Activated CD4-positive, alpha-beta memory T cell treated with anti-CD3 and anti-CD28 coated beads for 36 hours (primary cell): ENCODE data around the gene PATE4. TPM values are rescaled to one million over a fixed set of nuclear protein-coding genes. Genes with fewer than 3 reads are reported as not detected.
"Not testable (repeated sequence)": the region's sequence is repeated elsewhere in the genome, so short reads cannot be mapped to it uniquely, and the experiment has no call there.

Experiments used
- CTCF ChIA-PET: fragments of 350-600 bp; sonication (Branson Sonifier 250); formaldehyde crosslinking; loops from one replicate; lab custom pipeline; 2021; ENCODE audit warnings: antibody characterized with exemption, inconsistent platforms; lab: Charles Lee
- POLR2A ChIA-PET: fragments of 350-600 bp; sonication (Branson Sonifier 250); formaldehyde crosslinking; loops from one replicate; lab custom pipeline; 2021; ENCODE audit warnings: antibody characterized with exemption; lab: Charles Lee
- DNase-seq: peaks from one replicate; pipeline ENCODE4 v3.0.0-alpha.2; 2020
- H3K27ac Mint-ChIP-seq: one replicate; pipeline ENCODE4 v1.8.0; 2021; ENCODE audit warnings: mixed read lengths
- H3K27me3 Mint-ChIP-seq: one replicate; pipeline ENCODE4 v1.8.0; 2021; ENCODE audit warnings: mixed read lengths
- H3K36me3 Mint-ChIP-seq: one replicate; pipeline ENCODE4 v1.8.0; 2021; ENCODE audit warnings: mixed read lengths
- H3K4me1 Mint-ChIP-seq: one replicate; pipeline ENCODE4 v1.8.0; 2021; ENCODE audit warnings: low read depth, mixed read lengths
- H3K4me3 Mint-ChIP-seq: one replicate; pipeline ENCODE4 v1.8.0; 2021; ENCODE audit warnings: mild to moderate bottlenecking, mixed read lengths
- H3K9me3 Mint-ChIP-seq: one replicate; pipeline ENCODE4 v1.8.0; 2021; ENCODE audit warnings: mixed read lengths
- intact Hi-C: fragments of 100-400 bp; cut with micrococcal nuclease; formaldehyde crosslinking; loops from one replicate; pipeline ENCODE4 v1.15.1; 2023
- total RNA-seq, 2 experiments: library from RNA; stranded (reverse); gene quantifications; one replicate each; pipeline ENCODE4 v1.2.3, GENCODE V29; 2021

PATE4 gene, protein sequence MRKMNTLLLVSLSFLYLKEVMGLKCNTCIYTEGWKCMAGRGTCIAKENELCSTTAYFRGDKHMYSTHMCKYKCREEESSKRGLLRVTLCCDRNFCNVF
- not detected for total RNA-seq

DNA sequence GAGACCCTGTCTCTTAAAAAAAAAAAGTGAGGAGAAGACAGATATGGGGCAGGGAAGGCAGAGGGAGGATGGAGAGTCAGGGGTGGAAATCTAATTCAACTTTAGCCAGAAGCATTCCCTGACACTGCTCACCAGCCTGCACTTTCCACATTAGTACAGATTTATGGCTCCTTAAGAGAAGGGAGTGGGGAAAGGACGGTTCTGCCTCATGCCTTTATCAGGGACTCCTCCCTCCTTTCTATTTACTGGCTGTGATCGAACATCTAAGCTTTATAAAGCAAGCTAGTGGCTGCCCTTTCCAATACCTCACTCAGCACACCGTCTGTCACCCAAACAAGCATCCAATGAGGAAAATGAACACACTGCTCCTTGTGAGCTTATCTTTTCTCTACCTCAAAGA, at the start of gene PATE4:
PATE4 (plus strand) TSS at position 301 of the 400 bp plus-strand sequence; CDS start at position 345, 44 bp downstream.
- peaks cover 8% of the 10 kb centered on the region for H3K9me3 Mint-ChIP-seq
- intact Hi-C loops, result no loop called here
- no peak for DNase-seq
- no peaks in the 10 kb centered on the region for H3K36me3 Mint-ChIP-seq
- H3K4me3 Mint-ChIP-seq, result no peak within 1 kb of the TSS
- ChIA-PET POLR2A (no interaction called here), CTCF (no interaction called here)
- H3K4me1 Mint-ChIP-seq, result no peaks in the 10 kb centered on the region
- no peak within 1 kb of the TSS for H3K27ac Mint-ChIP-seq
- H3K27me3 Mint-ChIP-seq, result peaks cover 8% of the 10 kb centered on the region

DNA sequence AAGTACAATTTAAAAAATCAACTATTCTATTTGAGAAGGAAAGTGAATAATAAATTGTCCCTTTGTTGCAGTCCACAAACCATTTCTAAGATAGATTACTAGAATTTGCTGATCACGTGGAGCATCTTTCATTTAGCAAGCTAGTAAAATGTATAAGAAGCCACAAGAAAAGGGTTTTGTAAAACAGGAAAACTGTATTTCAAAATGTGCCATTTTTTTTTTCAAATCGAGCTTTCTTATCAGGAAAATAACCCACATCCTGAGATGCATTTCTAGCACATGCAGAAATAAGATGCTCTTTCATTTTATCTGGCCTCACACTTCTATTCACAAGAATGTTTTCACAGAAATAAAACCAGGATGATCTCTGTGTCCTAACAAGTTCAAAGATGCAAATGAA, 48.4 kb upstream of the PATE4 start:
- POLR2A ChIA-PET, result no interaction called here
- Mint-ChIP-seq H3K36me3 (no peaks in the 10 kb centered on the region), H3K27me3 (peaks cover 6% of the 10 kb centered on the region), H3K4me1 (no peaks in the 10 kb centered on the region), H3K4me3 (no peak overlapping the region), H3K9me3 (peaks cover 2% of the 10 kb centered on the region), H3K27ac (no peak overlapping the region)
- DNase-seq, result no peak
- CTCF ChIA-PET, result no interaction called here
- intact Hi-C loops, result no loop called here

DNA sequence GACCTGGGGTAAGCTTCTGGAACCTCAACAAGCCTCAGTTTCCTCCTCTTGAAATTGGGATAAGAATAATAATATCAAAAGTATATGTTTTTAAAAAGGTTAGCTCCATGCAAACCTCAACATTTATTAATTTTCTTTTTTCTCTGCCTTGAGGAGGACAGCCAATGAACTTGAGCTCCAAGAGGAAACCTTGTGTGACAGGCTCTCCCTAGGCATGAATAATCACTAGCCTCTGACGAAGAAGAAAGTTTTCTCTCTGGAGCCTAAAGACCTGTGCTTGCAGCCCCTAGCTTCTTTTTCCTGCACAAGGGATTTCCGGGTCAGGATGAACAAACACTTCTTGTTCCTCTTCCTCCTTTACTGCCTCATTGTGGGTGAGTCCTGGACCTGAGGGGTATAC, 45.3 kb upstream of the PATE4 start, which contains the start of gene PATE3:
PATE3 (plus strand) TSS at position 301 of the 400 bp plus-strand sequence; CDS start at position 326, 25 bp downstream.
- POLR2A ChIA-PET, result no interaction called here
- Mint-ChIP-seq H3K9me3 (peaks cover 5% of the 10 kb centered on the region), H3K4me1 (no peaks in the 10 kb centered on the region), H3K4me3 (no peak within 1 kb of the TSS), H3K27me3 (peaks cover 3% of the 10 kb centered on the region), H3K36me3 (no peaks in the 10 kb centered on the region), H3K27ac (no peak within 1 kb of the TSS)
- DNase-seq, result no peak
- intact Hi-C loops, result no loop called here
- CTCF ChIA-PET, result no interaction called here

DNA sequence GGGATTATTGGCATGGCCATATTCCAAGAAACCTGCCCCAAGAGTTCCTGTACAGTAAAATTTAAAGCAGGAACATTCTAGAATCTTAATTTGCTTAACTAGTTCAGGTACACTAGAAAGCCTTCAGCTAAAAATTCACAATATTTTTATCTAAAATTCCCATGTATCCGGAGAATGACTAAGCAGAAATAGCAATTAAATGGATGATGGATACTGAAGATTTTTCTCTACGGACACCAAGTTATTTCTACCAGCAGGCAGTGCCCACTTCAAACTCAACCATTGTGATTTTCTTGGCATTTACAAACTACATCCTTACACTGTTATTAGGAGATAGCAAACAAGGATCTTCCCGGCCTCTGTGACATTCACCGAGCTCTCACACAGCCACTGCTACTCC, 42.3 kb upstream of the PATE4 start:
- DNase-seq, result no peak

DNA sequence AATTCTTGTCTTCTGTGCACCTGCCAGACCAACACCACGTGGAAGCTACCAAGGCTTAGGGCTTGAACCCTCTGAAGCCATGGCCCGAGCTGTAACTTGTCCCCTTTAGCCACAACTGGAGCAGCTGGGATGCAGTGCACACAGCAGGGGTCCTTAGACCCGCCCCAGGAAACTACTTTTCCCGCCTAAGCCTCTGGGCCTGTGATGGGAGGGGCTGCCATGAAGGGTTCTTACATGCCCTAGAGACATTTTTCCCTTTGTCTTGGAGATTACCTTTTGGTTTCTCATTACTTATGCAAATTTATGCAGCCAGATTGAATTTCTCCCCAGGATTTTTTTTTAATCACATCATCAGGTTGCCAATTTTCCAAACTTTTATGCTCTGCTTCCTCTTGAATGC, 35.5 kb upstream of the PATE4 start:
- intact Hi-C loops, result no loop called here
- ChIA-PET POLR2A (no interaction called here), CTCF (no interaction called here)
- no peak for DNase-seq
- Mint-ChIP-seq H3K27ac (no peak overlapping the region), H3K4me1 (no peaks in the 10 kb centered on the region), H3K27me3 (peaks cover 10% of the 10 kb centered on the region), H3K4me3 (no peak overlapping the region), H3K9me3 (peaks cover 53% of the 10 kb centered on the region), H3K36me3 (peaks cover 1% of the 10 kb centered on the region)

More for the DNA sequence above, 42.3 kb upstream of the PATE4 start:
- no peak overlapping the region for H3K4me3 Mint-ChIP-seq
- no peaks in the 10 kb centered on the region for H3K4me1 Mint-ChIP-seq
- POLR2A ChIA-PET, result no interaction called here
- CTCF ChIA-PET, result no interaction called here
- H3K9me3 Mint-ChIP-seq, result peaks cover 25% of the 10 kb centered on the region
- H3K27ac Mint-ChIP-seq, result no peak overlapping the region
- H3K27me3 Mint-ChIP-seq, result peaks cover 2% of the 10 kb centered on the region
- no peaks in the 10 kb centered on the region for H3K36me3 Mint-ChIP-seq
- intact Hi-C loops, result no loop called here

DNA sequence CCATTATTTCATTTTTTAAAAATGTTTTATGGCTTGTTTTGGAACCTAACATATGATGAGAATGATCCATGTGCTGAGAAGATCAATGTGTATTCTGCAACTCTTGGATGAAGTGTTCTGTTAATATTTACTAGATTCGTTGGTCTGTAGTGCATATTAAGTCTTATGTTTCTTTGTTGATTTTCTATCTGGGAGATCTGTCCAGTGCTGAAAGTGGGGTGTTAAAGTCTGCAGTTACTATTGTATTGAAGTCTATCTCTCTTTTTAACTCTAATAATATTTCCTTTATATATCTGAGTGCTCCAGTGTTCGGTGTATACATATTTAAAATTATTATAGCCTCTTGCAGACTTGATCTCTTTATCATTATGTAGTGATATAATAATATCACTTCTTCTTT, 33.3 kb upstream of the PATE4 start:
- H3K36me3 Mint-ChIP-seq, result peaks cover 3% of the 10 kb centered on the region
- no peak overlapping the region for H3K27ac Mint-ChIP-seq
- no peaks in the 10 kb centered on the region for H3K4me1 Mint-ChIP-seq
- DNase-seq, result no peak
- CTCF ChIA-PET, result no interaction called here
- peaks cover 52% of the 10 kb centered on the region for H3K9me3 Mint-ChIP-seq
- H3K27me3 Mint-ChIP-seq, result peaks cover 10% of the 10 kb centered on the region
- POLR2A ChIA-PET, result no interaction called here
- H3K4me3 Mint-ChIP-seq, result no peak overlapping the region
- intact Hi-C loops, result no loop called here

DNA sequence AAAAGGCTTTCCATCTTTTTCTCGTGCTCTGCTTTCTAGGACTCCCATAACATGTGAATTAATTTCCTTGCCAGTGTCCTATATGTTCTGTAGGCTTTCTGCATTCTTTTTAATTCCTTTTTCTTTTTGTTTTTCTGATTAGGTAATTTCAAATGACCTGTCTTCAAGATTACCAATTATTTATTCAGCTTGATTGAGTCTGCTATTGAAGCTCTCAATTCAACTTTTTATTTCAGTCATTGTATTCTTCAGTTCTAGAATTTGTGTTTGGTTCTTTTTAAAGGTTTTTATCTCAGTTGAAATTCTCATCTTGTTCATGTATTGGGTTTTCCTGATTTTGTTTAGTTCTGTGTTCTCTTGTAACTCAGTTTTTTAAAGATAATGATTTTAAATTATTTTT, 30.7 kb upstream of the PATE4 start:
- CTCF ChIA-PET, result no interaction called here
- intact Hi-C loops, result no loop called here
- peaks cover 13% of the 10 kb centered on the region for H3K27me3 Mint-ChIP-seq
- no peak for DNase-seq
- peaks cover 39% of the 10 kb centered on the region for H3K9me3 Mint-ChIP-seq
- H3K4me3 Mint-ChIP-seq, result no peak overlapping the region
- peaks cover 3% of the 10 kb centered on the region for H3K36me3 Mint-ChIP-seq
- POLR2A ChIA-PET, result no interaction called here
- no peak overlapping the region for H3K27ac Mint-ChIP-seq
- no peaks in the 10 kb centered on the region for H3K4me1 Mint-ChIP-seq

DNA sequence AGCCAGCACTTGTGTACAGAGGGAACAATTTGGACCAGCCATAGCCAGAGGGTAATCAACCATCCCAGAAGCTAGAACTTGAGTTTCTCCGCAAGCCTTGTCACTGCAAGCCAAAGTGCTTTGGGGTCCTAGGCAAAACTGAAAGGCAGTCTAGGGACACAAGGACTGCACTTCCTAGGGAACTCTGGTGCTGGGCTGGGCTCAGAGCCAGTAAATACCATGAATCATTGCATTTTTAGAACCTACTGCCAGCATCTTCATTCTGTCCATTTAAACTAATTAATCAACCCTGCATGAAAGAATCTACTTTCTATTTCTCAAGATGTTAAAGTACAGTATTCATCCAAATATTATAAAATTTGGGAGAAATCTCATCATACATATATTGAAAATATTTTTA, 25.2 kb upstream of the PATE4 start:
- CTCF ChIA-PET, result no interaction called here
- no peaks in the 10 kb centered on the region for H3K36me3 Mint-ChIP-seq
- H3K4me1 Mint-ChIP-seq, result no peaks in the 10 kb centered on the region
- H3K4me3 Mint-ChIP-seq, result no peak overlapping the region
- no peak for DNase-seq
- POLR2A ChIA-PET, result no interaction called here
- intact Hi-C loops, result no loop called here
- H3K9me3 Mint-ChIP-seq, result peaks cover 11% of the 10 kb centered on the region
- peaks cover 3% of the 10 kb centered on the region for H3K27me3 Mint-ChIP-seq
- H3K27ac Mint-ChIP-seq, result no peak overlapping the region

DNA sequence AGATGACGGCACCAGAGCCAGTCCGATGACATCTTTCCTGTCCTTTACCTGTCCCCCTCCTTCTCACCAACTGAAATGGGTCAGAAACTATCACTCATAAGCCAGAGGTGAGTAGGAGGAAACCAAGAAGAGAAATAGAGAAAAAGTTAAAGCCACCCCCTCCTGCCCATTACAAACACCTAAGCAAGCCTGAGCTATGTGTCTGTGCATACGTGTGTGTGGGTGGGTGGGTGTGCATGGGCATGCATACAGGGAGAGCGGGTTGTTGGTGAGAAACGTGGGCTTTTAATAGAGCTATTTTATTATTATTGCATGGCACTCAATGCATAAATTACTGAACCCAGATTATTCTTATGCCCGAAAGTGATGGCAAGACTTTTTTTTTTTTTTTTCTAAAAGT, 2.6 kb downstream of the PATE4 start:
- H3K4me1 Mint-ChIP-seq, result no peaks in the 10 kb centered on the region
- H3K36me3 Mint-ChIP-seq, result no peaks in the 10 kb centered on the region
- H3K4me3 Mint-ChIP-seq, result no peak overlapping the region
- peaks cover 8% of the 10 kb centered on the region for H3K27me3 Mint-ChIP-seq
- CTCF ChIA-PET, result no interaction called here
- no peak for DNase-seq
- peaks cover 8% of the 10 kb centered on the region for H3K9me3 Mint-ChIP-seq
- intact Hi-C loops, result no loop called here
- POLR2A ChIA-PET, result no interaction called here
- H3K27ac Mint-ChIP-seq, result no peak overlapping the region

DNA sequence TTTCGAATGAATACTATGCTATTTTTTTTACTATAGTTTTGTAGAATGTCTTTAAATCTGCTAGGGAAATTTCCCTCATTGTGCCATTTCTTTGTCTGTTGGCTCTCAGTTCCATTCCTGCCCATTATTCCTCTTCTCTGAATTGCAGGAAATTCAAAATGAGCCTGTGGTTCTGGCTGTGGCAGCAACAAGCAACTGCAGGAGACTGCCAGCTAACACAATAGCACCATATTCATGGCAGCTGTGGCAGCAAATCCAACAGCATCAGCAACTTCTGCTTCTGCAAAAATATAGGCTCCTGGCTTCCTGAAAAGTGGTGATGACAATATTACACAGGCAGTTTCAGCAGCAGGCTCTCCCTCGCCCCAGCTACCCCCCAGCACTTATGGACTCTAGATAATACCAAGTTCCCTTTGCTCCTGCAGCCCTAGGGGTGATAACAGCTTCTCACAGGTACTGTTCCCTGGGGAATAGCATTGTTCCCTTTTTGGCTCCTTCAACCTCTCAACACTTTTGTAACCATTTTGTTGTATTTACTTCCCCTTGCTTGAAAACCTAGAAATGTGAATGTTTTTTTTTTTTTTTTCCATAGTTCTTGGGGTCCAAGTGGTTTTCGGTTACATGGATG, 9.3 kb downstream of the PATE4 start:
- H3K27ac Mint-ChIP-seq, result no peak overlapping the region
- peaks cover 4% of the 10 kb centered on the region for H3K27me3 Mint-ChIP-seq
- no peaks in the 10 kb centered on the region for H3K36me3 Mint-ChIP-seq
- no peak for DNase-seq
- H3K4me3 Mint-ChIP-seq, result no peak overlapping the region
- intact Hi-C loops, result no loop called here
- ChIA-PET CTCF (no interaction called here), POLR2A (no interaction called here)
- H3K4me1 Mint-ChIP-seq, result no peaks in the 10 kb centered on the region
- peaks cover 22% of the 10 kb centered on the region for H3K9me3 Mint-ChIP-seq

DNA sequence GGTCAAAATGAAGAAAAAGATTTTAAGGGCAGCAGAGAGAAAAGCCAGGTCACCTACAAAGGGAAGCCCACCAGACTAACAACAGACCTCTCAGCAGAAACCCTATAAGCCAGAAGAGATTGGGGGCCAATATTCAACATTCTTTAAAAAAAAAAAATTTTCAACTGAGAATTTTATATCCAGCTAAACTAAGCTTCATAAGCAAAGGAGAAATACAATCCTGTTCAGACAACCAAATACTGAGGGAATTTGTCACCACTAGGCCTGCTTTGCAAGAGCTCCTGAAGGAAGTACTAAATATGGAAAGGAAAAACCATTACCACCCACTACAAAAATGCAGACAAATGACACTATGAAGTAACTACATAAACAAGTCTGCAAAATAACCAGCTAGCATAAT, 13.1 kb downstream of the PATE4 start:
- Mint-ChIP-seq H3K27me3 (peaks cover 13% of the 10 kb centered on the region), H3K9me3 (peaks cover 30% of the 10 kb centered on the region), H3K4me1 (no peaks in the 10 kb centered on the region), H3K4me3 (no peak overlapping the region), H3K27ac (no peak overlapping the region), H3K36me3 (no peaks in the 10 kb centered on the region)
- CTCF ChIA-PET, result no interaction called here
- intact Hi-C loops, result no loop called here
- DNase-seq, result no peak
- POLR2A ChIA-PET, result no interaction called here

DNA sequence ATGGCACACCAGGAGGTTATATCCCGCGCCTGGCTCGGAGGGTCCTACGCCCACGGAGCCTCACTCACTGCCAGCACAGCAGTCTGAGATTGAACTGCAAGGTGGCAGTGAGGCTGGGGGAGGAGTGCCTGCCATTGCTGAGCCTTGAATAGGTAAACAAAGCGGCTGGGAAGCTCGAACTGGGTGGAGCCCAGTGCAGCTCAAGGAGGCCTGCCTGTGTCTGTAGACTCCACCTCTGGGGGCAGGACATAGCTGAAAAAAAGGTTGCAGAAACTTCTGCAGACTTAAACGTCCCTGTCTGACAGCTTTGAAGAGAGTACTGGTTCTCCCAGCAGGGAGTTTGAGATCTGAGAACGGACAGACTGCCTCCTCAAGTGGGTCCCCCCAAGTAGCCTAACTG, 24.6 kb downstream of the PATE4 start:
- intact Hi-C loops, H3K4me3 Mint-ChIP-seq, H3K36me3 Mint-ChIP-seq, H3K4me1 Mint-ChIP-seq, DNase-seq, H3K27ac Mint-ChIP-seq, CTCF ChIA-PET, POLR2A ChIA-PET: not testable (repeated sequence)
- Mint-ChIP-seq H3K9me3 (peaks cover 14% of the 10 kb centered on the region), H3K27me3 (peaks cover 16% of the 10 kb centered on the region)

DNA sequence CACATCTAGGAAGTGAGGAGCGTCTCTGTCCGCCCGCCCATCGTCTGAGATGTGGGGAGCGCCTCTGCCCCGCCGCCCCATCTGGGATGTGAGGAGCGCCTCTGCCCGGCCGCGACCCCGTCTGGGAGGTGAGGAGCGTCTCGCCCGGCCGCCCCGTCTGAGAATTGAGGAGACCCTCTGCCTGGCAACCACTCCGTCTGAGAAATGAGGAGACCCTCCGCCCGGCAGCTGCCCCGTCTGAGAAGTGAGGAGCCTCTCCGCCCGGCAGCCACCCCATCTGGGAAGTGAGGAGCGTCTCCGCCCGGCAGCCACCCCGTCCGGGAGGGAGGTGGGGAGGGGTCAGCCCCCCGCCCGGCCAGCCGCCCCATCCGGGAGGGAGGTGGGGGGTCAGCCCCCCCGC, 29.7 kb downstream of the PATE4 start:
- H3K27me3 Mint-ChIP-seq, intact Hi-C loops, CTCF ChIA-PET, H3K4me1 Mint-ChIP-seq, H3K27ac Mint-ChIP-seq, DNase-seq, H3K4me3 Mint-ChIP-seq, H3K36me3 Mint-ChIP-seq, POLR2A ChIA-PET: not testable (repeated sequence)
- H3K9me3 Mint-ChIP-seq, result peaks cover 16% of the 10 kb centered on the region
